Ovary (tissue), 3 donors: ENCODE data around the gene SMARCD1.

ENCODE experiments used
- CTCF ChIP-seq, 3 donors: fragments of 450-650 bp in 2 of 3; fragments of 200-600 bp in 1 of 3; IDR thresholded peaks; one replicate each; pipeline versions ENCODE4 v1.5.1 to v1.8.0; 2016 to 2022; ENCODE audit warnings: antibody characterized with exemption in 3 of 3, mild to moderate bottlenecking in 1 of 3
- EP300 ChIP-seq: sonication (generic); formaldehyde crosslinking; IDR thresholded peaks from one replicate; pipeline ENCODE4 v1.6.1; 2017; ENCODE audit warnings: antibody characterized with exemption
- POLR2A ChIP-seq: fragments of 450-650 bp; IDR thresholded peaks from one replicate; pipeline ENCODE4 v1.6.1; 2017; ENCODE audit warnings: antibody characterized with exemption, mild to moderate bottlenecking, moderate library complexity
- donor health status: DM: no; HTN: no; CAD: no.

GRCh38 chr12:50120953-50121352 lies 35.8 kb downstream of the SMARCD1 start:
- TF ChIP-seq CTCF (IDR thresholded peaks at IDR 0.05), result no peak
- TF ChIP-seq POLR2A, result no peak
- TF ChIP-seq EP300, result no peak
